Prostate gland (tissue), 2 donors: ENCODE results near the gene CENPQ. TPM values are rescaled to one million over a fixed set of nuclear protein-coding genes. Genes with fewer than 3 reads are reported as not detected.
"Not testable (repeated sequence)": the region's sequence is repeated elsewhere in the genome, so short reads cannot be mapped to it uniquely, and the experiment has no call there.

Experiments
- DNase-seq: peaks from one replicate; pipeline ENCODE4 v3.0.0-alpha.2; 2019; ENCODE audit warnings: low spot score
- H3K27ac ChIP-seq, 2 donors: fragments of 200-600 bp; sonication (generic); 2 replicates each; pipeline ENCODE4 v1.5.1; 2017 to 2019
- H3K27me3 ChIP-seq: fragments of 200-600 bp; sonication (generic); replicated peaks from 2 replicates; pipeline ENCODE4 v1.5.1; 2019; ENCODE audit not compliant: insufficient read depth
- H3K36me3 ChIP-seq, 2 donors: fragments of 200-600 bp; sonication (generic); 1 replicate in 1 of 2; 2 replicates in 1 of 2; pipeline versions ENCODE4 v1.5.1 to v1.8.1; 2017 to 2019
- H3K4me1 ChIP-seq: fragments of 200-600 bp; sonication (generic); replicated peaks from 2 replicates; pipeline ENCODE4 v1.5.1; 2019
- H3K4me3 ChIP-seq, 2 donors: fragments of 200-600 bp; sonication (generic); 2 replicates each; pipeline ENCODE4 v1.5.1; 2017 to 2019
- H3K9me3 ChIP-seq: fragments of 200-600 bp; sonication (generic); 2 replicates; pipeline ENCODE4 v1.5.1; 2017
- CTCF ChIP-seq, 4 experiments: fragments of 200-600 bp in 2 of 4; fragments of 450-650 bp in 2 of 4; sonication (generic) in 2 of 4; IDR thresholded peaks; 1 replicate in 3 of 4; 2 replicates in 1 of 4; pipeline ENCODE4 v1.5.1; 2016 to 2019; ENCODE audit warnings: antibody characterized with exemption in 4 of 4, mild to moderate bottlenecking in 2 of 4, moderate library complexity in 2 of 4
- POLR2A ChIP-seq: fragments of 450-650 bp; IDR thresholded peaks from one replicate; pipeline ENCODE4 v1.6.1; 2016; ENCODE audit warnings: antibody characterized with exemption, mild to moderate bottlenecking
- POLR2AphosphoS5 ChIP-seq: sonication (generic); formaldehyde crosslinking; IDR thresholded peaks from one replicate; pipeline ENCODE4 v1.6.1; 2017; ENCODE audit warnings: antibody characterized with exemption
- WGBS: methylation state at CpG from one replicate; pipeline ENCODE4 v1.1.5; 2018; 5-methylcytosine and 5-hydroxymethylcytosine counted together
- intact Hi-C: fragments of 100-400 bp; cut with DNase I; formaldehyde crosslinking; loops from one replicate; pipeline ENCODE4 v1.14.2; 2022
- total RNA-seq, 2 donors: library from RNA; depleted of rRNA; stranded (reverse); fragments of >200 nt; gene quantifications; one replicate each; pipeline ENCODE4 v1.1.0, GENCODE V29; 2016

Gene CENPQ
- total RNA-seq, 2 donors from 2014 or later, result 3.5 to 3.8 TPM

- TF ChIP-seq POLR2A, result no peak
- no peak for TF ChIP-seq POLR2AphosphoS5
- TF ChIP-seq CTCF (IDR thresholded peaks at IDR 0.05), result no peak
- H3K27me3 ChIP-seq, result no peaks in the 10 kb centered on the region
- no peaks in the 10 kb centered on the region for H3K36me3 ChIP-seq
- intact Hi-C loops, result no loop called here
- peak overlapping the region; percentile 65 to 72 for H3K4me3 ChIP-seq
- no peaks in the 10 kb centered on the region for H3K9me3 ChIP-seq
- H3K27ac ChIP-seq, result peak overlapping the region; percentile 84 to 86
- DNase-seq, result no peak
- H3K4me1 ChIP-seq, result peaks cover 3% of the 10 kb centered on the region
- WGBS, result 56% methylated on average over 3 of the region's 3 CpGs
Measured at GRCh38 chr6:49462071-49462470, 1.1 kb upstream of the CENPQ start.

GRCh38 chr6:49462599-49462926 is 607 bp upstream of the CENPQ start:
- no peak for DNase-seq

GRCh38 chr6:49463612-49463967 is 420 bp downstream of the CENPQ start:
- Histone ChIP-seq H3K27me3 (no peaks in the 10 kb centered on the region), H3K36me3 (no peaks in the 10 kb centered on the region), H3K27ac (peak overlapping the region; percentile 84 to 86), H3K4me3 (peak overlapping the region; percentile 65 to 72), H3K9me3 (no peaks in the 10 kb centered on the region), H3K4me1 (peaks cover 3% of the 10 kb centered on the region)
- DNase-seq, result no peak
- intact Hi-C loops, result no loop called here
- no peak for TF ChIP-seq POLR2AphosphoS5
- TF ChIP-seq CTCF (IDR thresholded peaks at IDR 0.05), result no peak
- TF ChIP-seq POLR2A, result no peak
- WGBS, result 0% methylated on average over 4 of the region's 4 CpGs

More at GRCh38 chr6:49462599-49462926, 607 bp upstream of the CENPQ start:
- H3K4me1 ChIP-seq, result peaks cover 3% of the 10 kb centered on the region
- H3K9me3 ChIP-seq, result no peaks in the 10 kb centered on the region
- 1% methylated on average over 7 of the region's 7 CpGs for WGBS
- intact Hi-C loops, result no loop called here
- H3K4me3 ChIP-seq, result peak overlapping the region; percentile 65 to 72
- H3K27me3 ChIP-seq, result no peaks in the 10 kb centered on the region
- H3K36me3 ChIP-seq, result no peaks in the 10 kb centered on the region
- H3K27ac ChIP-seq, result peak overlapping the region; percentile 84 to 86
- TF ChIP-seq POLR2AphosphoS5 (no peak), CTCF (IDR thresholded peaks at IDR 0.05) (no peak), POLR2A (no peak)

GRCh38 chr6:49464691-49465090 is 1.5 kb downstream of the CENPQ start:
- Histone ChIP-seq H3K4me1 (peaks cover 3% of the 10 kb centered on the region), H3K27me3 (no peaks in the 10 kb centered on the region), H3K36me3 (no peaks in the 10 kb centered on the region), H3K27ac (no peak overlapping the region), H3K4me3 (no peak overlapping the region), H3K9me3 (no peaks in the 10 kb centered on the region)
- no peak for TF ChIP-seq POLR2A
- no peak for TF ChIP-seq CTCF (IDR thresholded peaks at IDR 0.05)
- no peak for TF ChIP-seq POLR2AphosphoS5
- intact Hi-C loops, result no loop called here
- no peak for DNase-seq
- 95% methylated on average over 2 of the region's 2 CpGs for WGBS

GRCh38 chr6:49468042-49468441 is 4.9 kb downstream of the CENPQ start:
- Histone ChIP-seq H3K9me3 (no peaks in the 10 kb centered on the region), H3K27ac (no peak overlapping the region), H3K4me1 (peaks cover 3% of the 10 kb centered on the region), H3K4me3 (no peak overlapping the region), H3K27me3 (no peaks in the 10 kb centered on the region), H3K36me3 (no peaks in the 10 kb centered on the region)
- WGBS, result over 99% methylated on average over 9 of the region's 9 CpGs
- no peak for DNase-seq
- intact Hi-C loops, result no loop called here
- no peak for TF ChIP-seq POLR2A
- no peak for TF ChIP-seq POLR2AphosphoS5
- no peak for TF ChIP-seq CTCF (IDR thresholded peaks at IDR 0.05)

GRCh38 chr6:49476564-49476963 is 13.4 kb downstream of the CENPQ start:
- DNase-seq, H3K27ac ChIP-seq, H3K9me3 ChIP-seq, H3K4me3 ChIP-seq, H3K36me3 ChIP-seq, H3K4me1 ChIP-seq, H3K27me3 ChIP-seq, intact Hi-C loops: not testable (repeated sequence)
- 89% methylated on average over 2 of the region's 2 CpGs for WGBS
